Measurements from ENCODE around the gene CEP170B. TPM values are rescaled to one million over a fixed set of nuclear protein-coding genes. Genes with fewer than 3 reads are reported as not detected.

Gene CEP170B
- total and polyA plus RNA-seq, 7 donors: 2.0 to 15.7 (median 6.3) TPM

GRCh38 chr14:104843006-104843405, 22.1 kb upstream of the CEP170B start:
- H3K27me3 ChIP-seq (ENCODE audit: insufficient read depth in 3 of 3, low read length in 2 of 3): peaks cover 0 to 58% (median 8%) of the 10 kb centered on the region in 3 donors

GRCh38 chr14:104843442-104844305, 21.4 kb upstream of the CEP170B start:
- H3K9me3 ChIP-seq: no peaks in the 10 kb centered on the region
- ATAC-seq: peak; percentile 43 to 83 (median 66)
- 1% methylated on average over 64 to 69 of the region's 69 CpGs for WGBS, 3 donors
- peak overlapping the region; percentile 62 for H3K4me3 ChIP-seq
- no peak overlapping the region for H3K27ac ChIP-seq
- peaks cover 0 to 59% (median 8%) of the 10 kb centered on the region in 3 donors for H3K27me3 ChIP-seq (ENCODE audit: insufficient read depth in 3 of 3, low read length in 2 of 3)
- H3K36me3 ChIP-seq (ENCODE audit: insufficient read depth in 1 of 2, low read depth in 1 of 2): no peaks in the 10 kb centered on the region
- peaks cover 7% of the 10 kb centered on the region for H3K4me1 ChIP-seq
- TF ChIP-seq, protein P1, sequence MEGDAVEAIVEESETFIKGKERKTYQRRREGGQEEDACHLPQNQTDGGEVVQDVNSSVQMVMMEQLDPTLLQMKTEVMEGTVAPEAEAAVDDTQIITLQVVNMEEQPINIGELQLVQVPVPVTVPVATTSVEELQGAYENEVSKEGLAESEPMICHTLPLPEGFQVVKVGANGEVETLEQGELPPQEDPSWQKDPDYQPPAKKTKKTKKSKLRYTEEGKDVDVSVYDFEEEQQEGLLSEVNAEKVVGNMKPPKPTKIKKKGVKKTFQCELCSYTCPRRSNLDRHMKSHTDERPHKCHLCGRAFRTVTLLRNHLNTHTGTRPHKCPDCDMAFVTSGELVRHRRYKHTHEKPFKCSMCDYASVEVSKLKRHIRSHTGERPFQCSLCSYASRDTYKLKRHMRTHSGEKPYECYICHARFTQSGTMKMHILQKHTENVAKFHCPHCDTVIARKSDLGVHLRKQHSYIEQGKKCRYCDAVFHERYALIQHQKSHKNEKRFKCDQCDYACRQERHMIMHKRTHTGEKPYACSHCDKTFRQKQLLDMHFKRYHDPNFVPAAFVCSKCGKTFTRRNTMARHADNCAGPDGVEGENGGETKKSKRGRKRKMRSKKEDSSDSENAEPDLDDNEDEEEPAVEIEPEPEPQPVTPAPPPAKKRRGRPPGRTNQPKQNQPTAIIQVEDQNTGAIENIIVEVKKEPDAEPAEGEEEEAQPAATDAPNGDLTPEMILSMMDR (IDR thresholded peaks at IDR 0.05): no peak
- DNase-seq: no peak
- intact Hi-C loops (cut with DNase I): no loop called here

More at GRCh38 chr14:104843006-104843405, 22.1 kb upstream of the CEP170B start:
- H3K9me3 ChIP-seq: no peaks in the 10 kb centered on the region
- no peak overlapping the region for H3K27ac ChIP-seq
- peaks cover 7% of the 10 kb centered on the region for H3K4me1 ChIP-seq
- WGBS, 3 donors: 37 to 44% (median 44%) methylated on average over 13 of the region's 13 CpGs
- ATAC-seq (peak in 2 of 4 donors; percentile 12 to 27), DNase-seq (no peak)
- H3K4me3 ChIP-seq: peak overlapping the region; percentile 62
- TF ChIP-seq, protein P1 (IDR thresholded peaks at IDR 0.05): no peak
- H3K36me3 ChIP-seq (ENCODE audit: insufficient read depth in 1 of 2, low read depth in 1 of 2): no peaks in the 10 kb centered on the region
- intact Hi-C loops (cut with DNase I): no loop called here

- no peak overlapping the region for H3K27ac ChIP-seq
- ATAC-seq (peak in 2 of 4 donors; percentile 13 to 21), DNase-seq (no peak)
- intact Hi-C loops (cut with DNase I): no loop called here
- H3K36me3 ChIP-seq (ENCODE audit: insufficient read depth in 1 of 2, low read depth in 1 of 2): no peaks in the 10 kb centered on the region
- TF ChIP-seq, protein P1 (IDR thresholded peaks at IDR 0.05): no peak
- WGBS, 3 donors: 15 to 21% (median 19%) methylated on average over 27 of the region's 27 CpGs
- H3K4me3 ChIP-seq: peak overlapping the region; percentile 62
- H3K4me1 ChIP-seq: peaks cover 7% of the 10 kb centered on the region
- H3K27me3 ChIP-seq (ENCODE audit: insufficient read depth in 3 of 3, low read length in 2 of 3): peaks cover 0 to 59% (median 8%) of the 10 kb centered on the region in 3 donors
- no peaks in the 10 kb centered on the region for H3K9me3 ChIP-seq
Observed at GRCh38 chr14:104844306-104845032, 20.6 kb upstream of the CEP170B start.

- WGBS, 3 donors: 88 to 96% (median 95%) methylated on average over 4 of the region's 4 CpGs
- peaks cover 0 to 59% (median 8%) of the 10 kb centered on the region in 3 donors for H3K27me3 ChIP-seq (ENCODE audit: insufficient read depth in 3 of 3, low read length in 2 of 3)
- TF ChIP-seq, protein P1 (IDR thresholded peaks at IDR 0.05): no peak
- no peak overlapping the region for H3K27ac ChIP-seq
- H3K36me3 ChIP-seq (ENCODE audit: insufficient read depth in 1 of 2, low read depth in 1 of 2): no peaks in the 10 kb centered on the region
- H3K9me3 ChIP-seq: no peaks in the 10 kb centered on the region
- no peak overlapping the region for H3K4me3 ChIP-seq
- DNase-seq (no peak), ATAC-seq (no peak)
- intact Hi-C loops (cut with DNase I): no loop called here
- H3K4me1 ChIP-seq: peaks cover 7% of the 10 kb centered on the region
Observed at GRCh38 chr14:104845033-104845666, 19.9 kb upstream of the CEP170B start.

Data from psoas muscle (tissue), 8 donors.